ENCODE measurements around the gene TRMT44.

The TRMT44 gene

DNA sequence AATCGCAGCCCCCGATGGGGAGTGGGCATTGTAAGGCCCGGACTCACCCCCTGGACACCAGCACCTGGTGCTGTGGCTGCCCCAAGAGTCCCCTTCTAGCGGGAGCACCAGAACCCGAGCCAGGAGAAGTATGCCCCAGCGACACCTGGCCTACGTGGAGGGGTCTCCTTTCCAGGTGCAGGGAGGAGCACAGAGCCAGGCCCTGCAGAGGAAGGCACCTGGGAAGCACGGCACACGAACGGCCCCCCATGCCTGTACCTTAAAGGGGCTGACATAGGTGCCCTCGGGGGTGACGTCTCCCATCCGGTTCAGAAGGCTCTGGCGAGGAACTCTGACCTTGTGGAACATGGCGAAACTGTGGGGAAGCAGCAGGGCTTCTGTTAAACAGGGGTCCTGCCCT is 41.3 kb upstream of the TRMT44 start:
- Histone ChIP-seq H3K9me3 (ENCODE audit: severe bottlenecking) (no peaks in the 10 kb centered on the region), H3K27ac (no peak overlapping the region)
- TF ChIP-seq, protein P1, sequence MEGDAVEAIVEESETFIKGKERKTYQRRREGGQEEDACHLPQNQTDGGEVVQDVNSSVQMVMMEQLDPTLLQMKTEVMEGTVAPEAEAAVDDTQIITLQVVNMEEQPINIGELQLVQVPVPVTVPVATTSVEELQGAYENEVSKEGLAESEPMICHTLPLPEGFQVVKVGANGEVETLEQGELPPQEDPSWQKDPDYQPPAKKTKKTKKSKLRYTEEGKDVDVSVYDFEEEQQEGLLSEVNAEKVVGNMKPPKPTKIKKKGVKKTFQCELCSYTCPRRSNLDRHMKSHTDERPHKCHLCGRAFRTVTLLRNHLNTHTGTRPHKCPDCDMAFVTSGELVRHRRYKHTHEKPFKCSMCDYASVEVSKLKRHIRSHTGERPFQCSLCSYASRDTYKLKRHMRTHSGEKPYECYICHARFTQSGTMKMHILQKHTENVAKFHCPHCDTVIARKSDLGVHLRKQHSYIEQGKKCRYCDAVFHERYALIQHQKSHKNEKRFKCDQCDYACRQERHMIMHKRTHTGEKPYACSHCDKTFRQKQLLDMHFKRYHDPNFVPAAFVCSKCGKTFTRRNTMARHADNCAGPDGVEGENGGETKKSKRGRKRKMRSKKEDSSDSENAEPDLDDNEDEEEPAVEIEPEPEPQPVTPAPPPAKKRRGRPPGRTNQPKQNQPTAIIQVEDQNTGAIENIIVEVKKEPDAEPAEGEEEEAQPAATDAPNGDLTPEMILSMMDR (IDR thresholded peaks at IDR 0.05; ENCODE audit: low read depth, low read length): no peak

DNA sequence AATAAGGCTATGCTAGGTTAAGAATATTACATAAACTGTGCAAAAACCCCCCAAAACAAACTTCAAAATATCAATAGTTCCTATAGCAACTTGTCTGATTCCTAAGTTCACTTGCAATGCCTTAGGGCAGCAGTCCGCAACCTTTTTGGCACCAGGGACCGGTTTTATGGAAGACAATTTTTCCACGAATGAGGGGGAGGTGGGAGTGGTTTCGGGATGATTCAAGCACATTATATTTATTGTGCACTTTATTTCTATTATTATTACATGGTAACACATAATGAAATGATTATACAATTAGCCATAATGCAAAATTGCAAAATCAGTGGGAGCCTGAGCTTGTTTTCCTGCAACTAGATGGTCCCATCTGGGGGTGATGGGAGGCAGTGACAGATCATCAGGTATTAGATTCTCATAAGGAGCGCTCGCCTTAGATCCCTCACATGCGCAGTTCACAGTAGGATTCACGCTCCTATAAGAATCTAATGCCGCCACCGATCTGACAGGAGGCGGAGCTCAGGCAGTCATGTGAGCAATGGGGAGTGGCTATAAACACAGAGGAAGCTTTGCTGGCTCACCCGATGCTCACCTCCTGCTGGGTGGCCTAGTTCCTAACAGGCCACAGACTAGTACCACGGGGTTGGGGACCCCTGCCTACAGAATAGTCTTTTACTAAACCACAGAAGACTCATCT is 39.8 kb upstream of the TRMT44 start:
- DNase-seq: no peak
- TF ChIP-seq, protein P1 (IDR thresholded peaks at IDR 0.05; ENCODE audit: low read depth, low read length): no peak
- H3K9me3 ChIP-seq (ENCODE audit: severe bottlenecking): no peaks in the 10 kb centered on the region
- no peak overlapping the region for H3K27ac ChIP-seq
- no peaks in the 10 kb centered on the region for H3K27me3 ChIP-seq (ENCODE audit: insufficient read depth, low read depth, severe bottlenecking)
- peaks cover 6% of the 10 kb centered on the region; the same call in 1 of the 2 replicates for H3K36me3 ChIP-seq
- H3K4me3 ChIP-seq (ENCODE audit: low read depth, low read length): no peak overlapping the region

More for the DNA sequence above, 41.3 kb upstream of the TRMT44 start:
- no peak for DNase-seq
- no peaks in the 10 kb centered on the region for H3K36me3 ChIP-seq
- no peak overlapping the region for H3K4me3 ChIP-seq (ENCODE audit: low read depth, low read length)
- H3K27me3 ChIP-seq (ENCODE audit: insufficient read depth, low read depth, severe bottlenecking): no peaks in the 10 kb centered on the region

DNA sequence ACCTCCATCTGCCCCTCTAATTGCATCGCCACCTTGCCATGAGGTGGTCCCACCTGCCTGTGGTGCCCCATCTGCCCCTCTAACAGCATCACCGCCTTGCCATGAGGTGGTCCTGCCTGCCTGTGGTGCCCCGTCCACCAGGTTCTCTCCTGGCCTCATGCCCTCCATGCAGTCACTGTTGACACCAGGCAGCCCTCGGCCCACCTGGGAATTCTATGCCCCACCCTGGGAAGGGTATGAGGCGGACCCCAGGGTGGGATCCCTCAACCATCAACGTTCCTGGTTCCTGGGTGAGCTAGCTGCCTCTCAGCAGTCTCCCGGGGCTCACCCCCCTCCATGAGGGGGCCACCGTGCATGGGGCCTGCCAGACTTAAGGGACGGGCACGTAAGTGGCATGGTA is 38.9 kb upstream of the TRMT44 start:
- Histone ChIP-seq H3K27me3 (ENCODE audit: insufficient read depth, low read depth, severe bottlenecking) (no peaks in the 10 kb centered on the region), H3K27ac (no peak overlapping the region), H3K36me3 (peaks cover 6% of the 10 kb centered on the region; the same call in 1 of the 2 replicates), H3K9me3 (ENCODE audit: severe bottlenecking) (peaks cover 2% of the 10 kb centered on the region), H3K4me3 (ENCODE audit: low read depth, low read length) (no peak overlapping the region)
- TF ChIP-seq, protein P1 (IDR thresholded peaks at IDR 0.05; ENCODE audit: low read depth, low read length): no peak
- DNase-seq: no peak

DNA sequence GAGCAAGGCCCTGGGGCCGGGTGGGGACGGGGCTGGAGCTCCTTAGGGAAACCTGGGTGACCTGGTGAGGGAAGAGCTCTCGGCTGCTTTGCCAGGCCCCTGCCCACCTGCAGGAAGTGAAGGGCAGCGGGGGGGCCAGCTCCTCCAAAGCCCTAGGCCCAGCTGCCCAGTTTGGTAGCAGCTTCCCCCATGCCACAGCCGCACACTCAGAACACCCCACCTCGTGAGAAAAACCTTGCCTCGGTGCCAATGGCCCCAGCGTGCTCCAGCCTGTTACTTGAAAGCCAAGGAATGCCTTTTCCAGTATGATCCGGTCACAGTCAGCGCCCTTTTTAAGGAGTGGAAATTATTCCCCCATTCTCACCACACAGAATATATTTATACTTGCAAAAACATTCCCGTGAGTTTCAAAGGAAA is 38.4 kb upstream of the TRMT44 start:
- TF ChIP-seq, protein P1 (IDR thresholded peaks at IDR 0.05; ENCODE audit: low read depth, low read length): no peak
- no peak overlapping the region for H3K27ac ChIP-seq
- peaks cover 3% of the 10 kb centered on the region for H3K9me3 ChIP-seq (ENCODE audit: severe bottlenecking)
- peaks cover 6% of the 10 kb centered on the region; the same call in 1 of the 2 replicates for H3K36me3 ChIP-seq
- DNase-seq: no peak
- no peak overlapping the region for H3K4me3 ChIP-seq (ENCODE audit: low read depth, low read length)
- no peaks in the 10 kb centered on the region for H3K27me3 ChIP-seq (ENCODE audit: insufficient read depth, low read depth, severe bottlenecking)

DNA sequence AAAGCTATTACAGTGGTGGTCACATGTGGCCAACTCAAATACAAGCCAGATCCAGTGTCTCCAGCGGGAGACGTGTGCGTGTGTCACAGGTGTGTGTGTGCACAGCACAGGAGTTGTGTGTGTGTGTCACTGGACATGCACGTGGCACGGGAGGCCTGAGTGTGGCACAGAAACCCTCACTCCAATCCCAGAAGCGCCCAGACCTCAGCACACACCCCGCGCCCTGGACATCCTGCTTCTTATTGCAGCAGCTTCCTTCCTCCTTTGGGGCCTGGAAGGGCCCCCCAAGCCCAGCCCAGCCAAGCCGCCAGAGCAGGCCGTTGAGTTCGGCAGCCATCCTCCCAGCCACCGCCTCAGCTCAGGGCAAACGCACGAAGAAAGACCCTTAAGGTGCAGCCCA is 37.9 kb upstream of the TRMT44 start:
- no peak for DNase-seq
- TF ChIP-seq, protein P1 (IDR thresholded peaks at IDR 0.05; ENCODE audit: low read depth, low read length): no peak
- Histone ChIP-seq H3K4me3 (ENCODE audit: low read depth, low read length) (no peak overlapping the region), H3K36me3 (peaks cover 6% of the 10 kb centered on the region; the same call in 1 of the 2 replicates), H3K27ac (no peak overlapping the region), H3K9me3 (ENCODE audit: severe bottlenecking) (peaks cover 3% of the 10 kb centered on the region), H3K27me3 (ENCODE audit: insufficient read depth, low read depth, severe bottlenecking) (no peaks in the 10 kb centered on the region)

Measured in WERI-Rb-1 (cell line).